ENCODE results near the gene RRN3.

RRN3 gene

GRCh38 chr16:15038689-15039088 is 55.4 kb downstream of the RRN3 start:
- Histone ChIP-seq H3K36me3 (ENCODE audit: low read length) (peaks cover 21% of the 10 kb centered on the region; the same call in 1 of the 2 replicates), H2AFZ (ENCODE audit: low read depth, low read length, severe bottlenecking) (no peak overlapping the region), H3K9me3 (ENCODE audit: insufficient read depth, low read length) (no peaks in the 10 kb centered on the region), H4K20me1 (ENCODE audit: low read depth, low read length) (no peaks in the 10 kb centered on the region), H3F3A (ENCODE audit: insufficient read depth) (no peaks in the 10 kb centered on the region), H3K79me2 (ENCODE audit: insufficient read depth, low read length) (no peaks in the 10 kb centered on the region), H3K27ac (ENCODE audit: low read depth, low read length) (no peak overlapping the region), H3K4me2 (ENCODE audit: low read depth, low read length, poor library complexity, severe bottlenecking) (no peak overlapping the region), H3K9ac (ENCODE audit: low read length) (no peak overlapping the region), H3K9me2 (replicated peaks; ENCODE audit: insufficient read depth, low read length) (no peaks in the 10 kb centered on the region), H3K4me3 (ENCODE audit: insufficient read depth, low read length, poor library complexity, severe bottlenecking) (no peak overlapping the region), H3K27me3 (ENCODE audit: low read length) (no peaks in the 10 kb centered on the region)
- TF ChIP-seq EZH2phosphoT487 (conservative IDR thresholded peaks at IDR 0.05; ENCODE audit: low read length): no peak
- no peak for TF ChIP-seq CTCF (IDR thresholded peaks at IDR 0.05; ENCODE audit: insufficient read depth, low read length, poor library complexity, severe bottlenecking)

- H3K79me2 ChIP-seq (ENCODE audit: insufficient read depth, low read length): no peaks in the 10 kb centered on the region
- no peaks in the 10 kb centered on the region for H3F3A ChIP-seq (ENCODE audit: insufficient read depth)
- no peaks in the 10 kb centered on the region for H3K9me2 ChIP-seq (replicated peaks; ENCODE audit: insufficient read depth, low read length)
- peaks cover 21% of the 10 kb centered on the region; the same call in 1 of the 2 replicates for H3K36me3 ChIP-seq (ENCODE audit: low read length)
- no peaks in the 10 kb centered on the region for H4K20me1 ChIP-seq (ENCODE audit: low read depth, low read length)
- no peaks in the 10 kb centered on the region for H3K27me3 ChIP-seq (ENCODE audit: low read length)
- no peak overlapping the region for H3K4me3 ChIP-seq (ENCODE audit: insufficient read depth, low read length, poor library complexity, severe bottlenecking)
- H3K4me2 ChIP-seq (ENCODE audit: low read depth, low read length, poor library complexity, severe bottlenecking): no peak overlapping the region
- H3K27ac ChIP-seq (ENCODE audit: low read depth, low read length): no peak overlapping the region
- TF ChIP-seq EZH2phosphoT487 (conservative IDR thresholded peaks at IDR 0.05; ENCODE audit: low read length): no peak
- no peak for TF ChIP-seq CTCF (IDR thresholded peaks at IDR 0.05; ENCODE audit: insufficient read depth, low read length, poor library complexity, severe bottlenecking)
- no peak overlapping the region for H2AFZ ChIP-seq (ENCODE audit: low read depth, low read length, severe bottlenecking)
- no peaks in the 10 kb centered on the region for H3K9me3 ChIP-seq (ENCODE audit: insufficient read depth, low read length)
- no peak overlapping the region for H3K9ac ChIP-seq (ENCODE audit: low read length)
Observed at GRCh38 chr16:15037745-15038144, 56.3 kb downstream of the RRN3 start.

GRCh38 chr16:15037003-15037402 is 57.1 kb downstream of the RRN3 start:
- Histone ChIP-seq H2AFZ (ENCODE audit: low read depth, low read length, severe bottlenecking) (no peak overlapping the region), H3K79me2 (ENCODE audit: insufficient read depth, low read length) (no peaks in the 10 kb centered on the region), H3K9me2 (replicated peaks; ENCODE audit: insufficient read depth, low read length) (no peaks in the 10 kb centered on the region), H3K9me3 (ENCODE audit: insufficient read depth, low read length) (no peaks in the 10 kb centered on the region), H4K20me1 (ENCODE audit: low read depth, low read length) (no peaks in the 10 kb centered on the region), H3K9ac (ENCODE audit: low read length) (no peak overlapping the region), H3K27me3 (ENCODE audit: low read length) (no peaks in the 10 kb centered on the region), H3K27ac (ENCODE audit: low read depth, low read length) (no peak overlapping the region), H3F3A (ENCODE audit: insufficient read depth) (no peaks in the 10 kb centered on the region), H3K36me3 (ENCODE audit: low read length) (peaks cover 21% of the 10 kb centered on the region; the same call in 1 of the 2 replicates), H3K4me3 (ENCODE audit: insufficient read depth, low read length, poor library complexity, severe bottlenecking) (no peak overlapping the region), H3K4me2 (ENCODE audit: low read depth, low read length, poor library complexity, severe bottlenecking) (no peak overlapping the region)
- TF ChIP-seq EZH2phosphoT487 (conservative IDR thresholded peaks at IDR 0.05; ENCODE audit: low read length) (no peak), CTCF (IDR thresholded peaks at IDR 0.05; ENCODE audit: insufficient read depth, low read length, poor library complexity, severe bottlenecking) (no peak)

Measured in SU-DHL-6 (cell line).